Measurements from ENCODE around the gene CAMTA1.

Gene CAMTA1

GRCh38 chr1:7331926-7332535 lies 546.8 kb downstream of the CAMTA1 start:
- TF ChIP-seq CTCF (IDR thresholded peaks at IDR 0.05; ENCODE audit: poor library complexity, severe bottlenecking) = no peak
- DNase-seq (ENCODE audit: low spot score) (no peak), ATAC-seq (ENCODE audit: low read depth) (no peak)
- H3K36me3 ChIP-seq (ENCODE audit: low read depth) = no peaks in the 10 kb centered on the region
- H3K9me3 ChIP-seq (ENCODE audit: severe bottlenecking) = no peaks in the 10 kb centered on the region
- H3K4me3 ChIP-seq (ENCODE audit: severe bottlenecking) = no peak overlapping the region
- H3K27me3 ChIP-seq (ENCODE audit: insufficient read depth, poor library complexity, severe bottlenecking) = no peaks in the 10 kb centered on the region
- H3K4me1 ChIP-seq (ENCODE audit: insufficient read depth, poor library complexity, severe bottlenecking) = peaks cover 20% of the 10 kb centered on the region
- H3K27ac ChIP-seq (ENCODE audit: poor library complexity, severe bottlenecking) = no peak overlapping the region

- Histone ChIP-seq H3K4me1 (ENCODE audit: insufficient read depth, poor library complexity, severe bottlenecking) (peaks cover 20% of the 10 kb centered on the region), H3K9me3 (ENCODE audit: severe bottlenecking) (no peaks in the 10 kb centered on the region), H3K27ac (ENCODE audit: poor library complexity, severe bottlenecking) (no peak overlapping the region), H3K4me3 (ENCODE audit: severe bottlenecking) (no peak overlapping the region), H3K27me3 (ENCODE audit: insufficient read depth, poor library complexity, severe bottlenecking) (no peaks in the 10 kb centered on the region), H3K36me3 (ENCODE audit: low read depth) (no peaks in the 10 kb centered on the region)
- ATAC-seq (ENCODE audit: low read depth) = no peak
- TF ChIP-seq CTCF (IDR thresholded peaks at IDR 0.05; ENCODE audit: poor library complexity, severe bottlenecking) = no peak
- no peak for DNase-seq (ENCODE audit: low spot score)
These were observed 547.8 kb downstream of the CAMTA1 start for GRCh38 chr1:7333094-7333493.

GRCh38 chr1:7333620-7334019 lies 548.4 kb downstream of the CAMTA1 start:
- H3K9me3 ChIP-seq (ENCODE audit: severe bottlenecking) = no peaks in the 10 kb centered on the region
- DNase-seq (ENCODE audit: low spot score) (no peak), ATAC-seq (ENCODE audit: low read depth) (no peak)
- no peaks in the 10 kb centered on the region for H3K27me3 ChIP-seq (ENCODE audit: insufficient read depth, poor library complexity, severe bottlenecking)
- H3K4me3 ChIP-seq (ENCODE audit: severe bottlenecking) = no peak overlapping the region
- H3K4me1 ChIP-seq (ENCODE audit: insufficient read depth, poor library complexity, severe bottlenecking) = peaks cover 20% of the 10 kb centered on the region
- peak overlapping the region; percentile 61 for H3K27ac ChIP-seq (ENCODE audit: poor library complexity, severe bottlenecking)
- no peak for TF ChIP-seq CTCF (IDR thresholded peaks at IDR 0.05; ENCODE audit: poor library complexity, severe bottlenecking)
- H3K36me3 ChIP-seq (ENCODE audit: low read depth) = no peaks in the 10 kb centered on the region

GRCh38 chr1:7334475-7335035 lies 549.3 kb downstream of the CAMTA1 start:
- no peaks in the 10 kb centered on the region for H3K9me3 ChIP-seq (ENCODE audit: severe bottlenecking)
- peaks cover 20% of the 10 kb centered on the region for H3K4me1 ChIP-seq (ENCODE audit: insufficient read depth, poor library complexity, severe bottlenecking)
- H3K4me3 ChIP-seq (ENCODE audit: severe bottlenecking) = no peak overlapping the region
- no peaks in the 10 kb centered on the region for H3K27me3 ChIP-seq (ENCODE audit: insufficient read depth, poor library complexity, severe bottlenecking)
- ATAC-seq (ENCODE audit: low read depth) (peak; percentile 85), DNase-seq (ENCODE audit: low spot score) (no peak)
- no peaks in the 10 kb centered on the region for H3K36me3 ChIP-seq (ENCODE audit: low read depth)
- H3K27ac ChIP-seq (ENCODE audit: poor library complexity, severe bottlenecking) = peak overlapping the region; percentile 61
- TF ChIP-seq CTCF (IDR thresholded peaks at IDR 0.05; ENCODE audit: poor library complexity, severe bottlenecking) = no peak

- Histone ChIP-seq H3K27ac (ENCODE audit: poor library complexity, severe bottlenecking) (peak overlapping the region; percentile 61), H3K27me3 (ENCODE audit: insufficient read depth, poor library complexity, severe bottlenecking) (no peaks in the 10 kb centered on the region)
- DNase-seq (ENCODE audit: low spot score) = no peak
These were observed 550.1 kb downstream of the CAMTA1 start for GRCh38 chr1:7335224-7335879.

More at GRCh38 chr1:7335224-7335879, 550.1 kb downstream of the CAMTA1 start:
- no peak overlapping the region for H3K4me3 ChIP-seq (ENCODE audit: severe bottlenecking)
- H3K9me3 ChIP-seq (ENCODE audit: severe bottlenecking) = no peaks in the 10 kb centered on the region
- ATAC-seq (ENCODE audit: low read depth) = peak; percentile 67
- peaks cover 20% of the 10 kb centered on the region for H3K4me1 ChIP-seq (ENCODE audit: insufficient read depth, poor library complexity, severe bottlenecking)
- TF ChIP-seq CTCF (IDR thresholded peaks at IDR 0.05; ENCODE audit: poor library complexity, severe bottlenecking) = no peak
- H3K36me3 ChIP-seq (ENCODE audit: low read depth) = no peaks in the 10 kb centered on the region

Data from RWPE2 (cell line).